SU-DHL-6 (cell line): ENCODE data around the gene RHBDL2.

Source experiments
- H2AFZ ChIP-seq: fragments of 200-600 bp; sonication (generic); 2 replicates; pipeline ENCODE4 v1.6.1; 2014; ENCODE audit warnings: low read depth, mild to moderate bottlenecking, moderate library complexity, mixed read lengths, antibody characterized with exemption, low read length; ENCODE audit not compliant: severe bottlenecking
- H3F3A ChIP-seq: fragments of 200-600 bp; shearing (Covaris generic); 2 replicates; pipeline ENCODE4 v1.6.0; 2016; ENCODE audit warnings: antibody characterized with exemption, mild to moderate bottlenecking; ENCODE audit not compliant: insufficient read depth
- H3K27ac ChIP-seq: fragments of 200-600 bp; sonication (generic); 2 replicates; pipeline ENCODE4 v1.5.1; 2016; ENCODE audit warnings: low read depth, mild to moderate bottlenecking, low read length, moderate library complexity, mixed read lengths
- H3K27me3 ChIP-seq: fragments of 200-600 bp; sonication (generic), shearing (Covaris generic); 2 replicates; pipeline ENCODE4 v1.6.0; 2014; ENCODE audit warnings: mild to moderate bottlenecking, low read length
- H3K36me3 ChIP-seq: fragments of 200-600 bp; sonication (generic); 2 replicates; pipeline ENCODE4 v1.6.1; 2014; ENCODE audit warnings: mild to moderate bottlenecking, low read length, mixed read lengths
- H3K4me2 ChIP-seq: fragments of 300-600, 200-600 bp; shearing (Covaris generic), sonication (generic); 2 replicates; pipeline ENCODE4 v1.6.0; 2014; ENCODE audit warnings: low read length, low read depth, mild to moderate bottlenecking; ENCODE audit not compliant: poor library complexity, severe bottlenecking
- H3K4me3 ChIP-seq: fragments of 200-600 bp; sonication (generic); 2 replicates; pipeline ENCODE4 v1.5.1; 2014; ENCODE audit warnings: antibody characterized with exemption, low read length, mild to moderate bottlenecking, mixed read lengths; ENCODE audit not compliant: insufficient read depth, poor library complexity, severe bottlenecking
- H3K79me2 ChIP-seq: fragments of 200-600 bp; sonication (generic); 2 replicates; pipeline ENCODE4 v1.6.1; 2014; ENCODE audit warnings: mild to moderate bottlenecking, low read length, moderate library complexity; ENCODE audit not compliant: insufficient read depth
- H3K9ac ChIP-seq: fragments of 200-600 bp; sonication (generic); 2 replicates; pipeline ENCODE4 v1.7.0; 2014; ENCODE audit warnings: mild to moderate bottlenecking, low read length
- H3K9me2 ChIP-seq: fragments of 200-600 bp; sonication (generic); replicated peaks from 2 replicates; pipeline ENCODE4 v1.6.1; 2014; ENCODE audit warnings: low read length; ENCODE audit not compliant: insufficient read depth
- H3K9me3 ChIP-seq: fragments of 200-600 bp; sonication (generic); 2 replicates; pipeline ENCODE4 v1.6.1; 2014; ENCODE audit warnings: low read length, mixed read lengths; ENCODE audit not compliant: insufficient read depth
- H4K20me1 ChIP-seq: fragments of 200-600 bp; sonication (generic); 2 replicates; pipeline ENCODE4 v1.6.1; 2014; ENCODE audit warnings: low read depth, mild to moderate bottlenecking, antibody characterized with exemption, low read length, moderate library complexity, mixed read lengths
- CTCF ChIP-seq: fragments of 200-600 bp; sonication (generic); IDR thresholded peaks from one replicate; pipeline ENCODE4 v1.5.1; 2017; ENCODE audit warnings: antibody characterized with exemption, mild to moderate bottlenecking, low read length, moderate library complexity; ENCODE audit not compliant: insufficient read depth, poor library complexity, severe bottlenecking
- EZH2phosphoT487 ChIP-seq: fragments of 200-600 bp; sonication (generic), shearing (Covaris generic); conservative IDR thresholded peaks from 2 replicates; pipeline ENCODE4 v1.6.1; 2018; ENCODE audit warnings: mild to moderate bottlenecking, antibody characterized with exemption, low read length, moderate library complexity, mixed read lengths

Gene RHBDL2

GRCh38 chr1:38941527-38942019 lies at the start of gene RHBDL2:
RHBDL2 (minus strand) TSS chr1:38941830; CDS start chr1:38919212, 22,618 bp downstream.
- no peaks in the 10 kb centered on the region for H3K27me3 ChIP-seq
- H3F3A ChIP-seq = no peaks in the 10 kb centered on the region
- no peak within 1 kb of the TSS for H3K4me3 ChIP-seq
- no peaks in the 10 kb centered on the region for H3K36me3 ChIP-seq
- no peak within 1 kb of the TSS for H3K4me2 ChIP-seq
- no peaks in the 10 kb centered on the region for H3K79me2 ChIP-seq
- no peaks in the 10 kb centered on the region for H3K9me2 ChIP-seq
- H3K27ac ChIP-seq = no peak within 1 kb of the TSS
- H3K9ac ChIP-seq = no peak within 1 kb of the TSS
- H4K20me1 ChIP-seq = no peaks in the 10 kb centered on the region
- H3K9me3 ChIP-seq = no peaks in the 10 kb centered on the region
- TF ChIP-seq CTCF = no peak
- no peak for TF ChIP-seq EZH2phosphoT487
- H2AFZ ChIP-seq = no peak within 1 kb of the TSS

- peak within 1 kb of the TSS; percentile 78 for H3K9ac ChIP-seq
- 0 out of 2 replicates have a peak, but pooled peaks cover 18% of the 10 kb centered on the region for H3F3A ChIP-seq
- H3K9me2 ChIP-seq = no peaks in the 10 kb centered on the region
- H3K27ac ChIP-seq = peak within 1 kb of the TSS; percentile 51
- no peaks in the 10 kb centered on the region for H3K27me3 ChIP-seq
- no peak for TF ChIP-seq EZH2phosphoT487
- no peak for TF ChIP-seq CTCF
- peaks cover 11% of the 10 kb centered on the region; the same call in 1 of the 2 replicates for H4K20me1 ChIP-seq
- H3K9me3 ChIP-seq = no peaks in the 10 kb centered on the region
- H3K36me3 ChIP-seq = no peaks in the 10 kb centered on the region
- peak within 1 kb of the TSS; percentile 92 for H2AFZ ChIP-seq
- H3K4me3 ChIP-seq = peak within 1 kb of the TSS; percentile 97
- H3K4me2 ChIP-seq = peak within 1 kb of the TSS; percentile 82
- H3K79me2 ChIP-seq = peaks cover 46% of the 10 kb centered on the region
These were observed 49.4 kb upstream of the RHBDL2 start, which contains the start of gene AKIRIN1 for GRCh38 chr1:38990738-38991637. AKIRIN1 (plus strand) TSS chr1:38991276; CDS start chr1:38991381, 105 bp downstream.

GRCh38 chr1:38990386-38990737 lies 48.7 kb upstream of the RHBDL2 start:
- peak overlapping the region; percentile 92 for H2AFZ ChIP-seq
- TF ChIP-seq EZH2phosphoT487 (no peak), CTCF (no peak)
- H3K27ac ChIP-seq = peak overlapping the region; percentile 34
- peaks cover 11% of the 10 kb centered on the region; the same call in 1 of the 2 replicates for H4K20me1 ChIP-seq
- H3K79me2 ChIP-seq = peaks cover 41% of the 10 kb centered on the region
- no peaks in the 10 kb centered on the region for H3K27me3 ChIP-seq
- peak overlapping the region; percentile 76 for H3K4me2 ChIP-seq
- peak overlapping the region; percentile 78 for H3K9ac ChIP-seq
- no peaks in the 10 kb centered on the region for H3K9me2 ChIP-seq
- H3F3A ChIP-seq = 0 out of 2 replicates have a peak, but pooled peaks cover 18% of the 10 kb centered on the region
- H3K4me3 ChIP-seq = peak overlapping the region; percentile 55
- no peaks in the 10 kb centered on the region for H3K9me3 ChIP-seq
- no peaks in the 10 kb centered on the region for H3K36me3 ChIP-seq
